HEK293 (cell line): ENCODE data around the gene OR56A3.

Experiments
- CTCF ChIA-PET: fragments of 350-600 bp; formaldehyde crosslinking; extraction: SDS; loops from one replicate; lab custom pipeline; 2021; ENCODE audit warnings: antibody characterized with exemption; lab: Yijun Ruan, JAX
- POLR2A ChIA-PET: fragments of 300-600 bp; formaldehyde crosslinking; extraction: SDS; loops from one replicate; lab custom pipeline; 2020; ENCODE audit warnings: antibody characterized with exemption, inconsistent platforms; lab: Yijun Ruan, JAX
- H3K27ac ChIP-seq: fragments of 200-500 bp; sonication (Bioruptor generic); 2 replicates; pipeline ENCODE4 v1.5.1; 2014; ENCODE audit warnings: low read depth, low read length, control low read depth, inconsistent platforms; ENCODE audit errors: extremely low read depth
- H3K36me3 ChIP-seq, 2 experiments: fragments of 200-500 bp in 1 of 2; sonication (Bioruptor generic) in 1 of 2; 1 replicate in 1 of 2; 2 replicates in 1 of 2; pipeline ENCODE4 v1.5.1; 2014 to 2017; ENCODE audit warnings: inconsistent platforms in 2 of 2, low read length in 2 of 2; ENCODE audit not compliant: control insufficient read depth in 2 of 2, insufficient read depth in 1 of 2
- H3K4me1 ChIP-seq: fragments of 200-500 bp; sonication (Bioruptor generic); 2 replicates; pipeline ENCODE4 v1.5.1; 2014; ENCODE audit warnings: mild to moderate bottlenecking, low read length, inconsistent platforms; ENCODE audit not compliant: control insufficient read depth, insufficient read depth
- H3K4me3 ChIP-seq: 2 replicates; pipeline ENCODE4 v1.5.1; 2011; ENCODE audit warnings: low read depth, mild to moderate bottlenecking, control low read depth, low read length, moderate library complexity
- H3K9me3 ChIP-seq: fragments of 200-500 bp; sonication (Bioruptor generic); 2 replicates; pipeline ENCODE4 v1.5.1; 2014; ENCODE audit warnings: low read depth, low read length, inconsistent platforms; ENCODE audit not compliant: control insufficient read depth, insufficient read depth
- ATF2 ChIP-seq: fragments of 450-650 bp; formaldehyde crosslinking; IDR thresholded peaks from 2 replicates; pipeline ENCODE4 v1.5.1; 2016; ENCODE audit warnings: missing biosample characterization, missing genetic modification characterization, low read depth
- BCL11A ChIP-seq: fragments of 450-650 bp; formaldehyde crosslinking; IDR thresholded peaks from 2 replicates; pipeline ENCODE4 v1.5.1; 2016; ENCODE audit warnings: low read depth, missing biosample characterization, missing genetic modification characterization
- HIC1 ChIP-seq: fragments of 450-650 bp; formaldehyde crosslinking; IDR thresholded peaks from 2 replicates; pipeline ENCODE4 v1.5.1; 2016; ENCODE audit warnings: missing biosample characterization, missing genetic modification characterization
- INSM2 ChIP-seq: fragments of 450-650 bp; formaldehyde crosslinking; IDR thresholded peaks from 2 replicates; pipeline ENCODE4 v1.5.1; 2016; ENCODE audit warnings: missing biosample characterization, missing genetic modification characterization
- KLF17 ChIP-seq: fragments of 450-650 bp; formaldehyde crosslinking; IDR thresholded peaks from 2 replicates; pipeline ENCODE4 v1.5.1; 2016; ENCODE audit warnings: missing biosample characterization, missing genetic modification characterization
- PRDM1 ChIP-seq: fragments of 450-650 bp; formaldehyde crosslinking; IDR thresholded peaks from 2 replicates; pipeline ENCODE4; 2016; ENCODE audit warnings: missing biosample characterization, missing genetic modification characterization
- SP3 ChIP-seq: fragments of 450-650 bp; formaldehyde crosslinking; IDR thresholded peaks from 2 replicates; pipeline ENCODE4 v1.5.1; 2016; ENCODE audit warnings: missing biosample characterization, missing genetic modification characterization
- TCF7L2 ChIP-seq: IDR thresholded peaks from 2 replicates; pipeline ENCODE4 v1.6.1; 2011; ENCODE audit warnings: low read depth, mild to moderate bottlenecking, inconsistent platforms, low read length, moderate library complexity, borderline replicate concordance
- TRIM28 ChIP-seq: IDR thresholded peaks from 2 replicates; pipeline ENCODE4 v1.6.1; 2011; ENCODE audit warnings: low read length, control low read depth, borderline replicate concordance
- ZBTB17 ChIP-seq: fragments of 450-650 bp; formaldehyde crosslinking; IDR thresholded peaks from 2 replicates; pipeline ENCODE4 v1.5.1; 2016; ENCODE audit warnings: missing biosample characterization, missing genetic modification characterization
- ZBTB7A ChIP-seq: fragments of 450-650 bp; formaldehyde crosslinking; IDR thresholded peaks from 2 replicates; pipeline ENCODE4 v1.5.1; 2016; ENCODE audit warnings: low read depth, missing biosample characterization, missing genetic modification characterization
- ZNF121 ChIP-seq: fragments of 450-650 bp; formaldehyde crosslinking; IDR thresholded peaks from 2 replicates; pipeline ENCODE4 v1.5.1; 2016; ENCODE audit warnings: missing biosample characterization, missing genetic modification characterization
- ZNF133 ChIP-seq: fragments of 450-650 bp; formaldehyde crosslinking; IDR thresholded peaks from 2 replicates; pipeline ENCODE4 v1.5.1; 2016; ENCODE audit warnings: missing biosample characterization, missing genetic modification characterization
- ZNF140 ChIP-seq: fragments of 450-650 bp; formaldehyde crosslinking; IDR thresholded peaks from 2 replicates; pipeline ENCODE4 v1.5.1; 2016; ENCODE audit warnings: missing biosample characterization, missing genetic modification characterization
- ZNF280D ChIP-seq: fragments of 450-650 bp; formaldehyde crosslinking; IDR thresholded peaks from 2 replicates; pipeline ENCODE4 v1.5.1; 2016; ENCODE audit warnings: missing biosample characterization, missing genetic modification characterization
- ZNF362 ChIP-seq: fragments of 450-650 bp; formaldehyde crosslinking; IDR thresholded peaks from 2 replicates; pipeline ENCODE4 v1.5.1; 2016; ENCODE audit warnings: missing biosample characterization, missing genetic modification characterization
- ZNF571 ChIP-seq: fragments of 450-650 bp; formaldehyde crosslinking; IDR thresholded peaks from 2 replicates; pipeline ENCODE4 v1.5.0; 2017; ENCODE audit warnings: missing biosample characterization, missing genetic modification characterization
- ZNF623 ChIP-seq: fragments of 450-650 bp; formaldehyde crosslinking; IDR thresholded peaks from 2 replicates; pipeline ENCODE4 v1.5.1; 2016; ENCODE audit warnings: missing biosample characterization, missing genetic modification characterization
- ZNF645 ChIP-seq: fragments of 450-650 bp; formaldehyde crosslinking; IDR thresholded peaks from 2 replicates; pipeline ENCODE4; 2016; ENCODE audit warnings: missing biosample characterization, missing genetic modification characterization
- ZNF704 ChIP-seq: fragments of 450-650 bp; formaldehyde crosslinking; IDR thresholded peaks from 2 replicates; pipeline ENCODE4 v1.5.1; 2016; ENCODE audit warnings: missing biosample characterization, missing genetic modification characterization
- ZNF747 ChIP-seq: fragments of 450-650 bp; formaldehyde crosslinking; IDR thresholded peaks from 2 replicates; pipeline ENCODE4 v1.5.1; 2016; ENCODE audit warnings: missing biosample characterization, missing genetic modification characterization
- ZNF792 ChIP-seq: fragments of 450-650 bp; formaldehyde crosslinking; IDR thresholded peaks from 2 replicates; pipeline ENCODE4 v1.5.1; 2016; ENCODE audit warnings: missing biosample characterization, missing genetic modification characterization

Gene OR56A3

GRCh38 chr11:5992150-5992549 lies 50.1 kb downstream of the OR56A3 start:
- TF ChIP-seq ZBTB7A (no peak), ZNF133 (tag by site-specific recombination) (no peak), SP3 (tag by site-specific recombination) (no peak), PRDM1 (tag by site-specific recombination) (no peak), TRIM28 (no peak), ZNF747 (tag by site-specific recombination) (no peak), KLF17 (no peak), HIC1 (tag by site-specific recombination) (no peak), ZNF362 (tag by site-specific recombination) (no peak)
- POLR2A ChIA-PET = no interaction called here

GRCh38 chr11:5992604-5993251 lies 50.7 kb downstream of the OR56A3 start:
- no peak overlapping the region for H3K27ac ChIP-seq
- H3K9me3 ChIP-seq = no peaks in the 10 kb centered on the region
- no peak overlapping the region for H3K4me3 ChIP-seq
- no peaks in the 10 kb centered on the region for H3K36me3 ChIP-seq
- POLR2A ChIA-PET = no interaction called here
- CTCF ChIA-PET = interaction anchor here (0.6 to 2.5 kb wide), 11 partner anchors 8 to 370 kb away, joined by 3 to 18 read pairs (median 3); no protein-coding TSS in a partner anchor
- H3K4me1 ChIP-seq = no peaks in the 10 kb centered on the region
- TF ChIP-seq ZNF121 (tag by site-specific recombination) (no peak), ZBTB17 (no peak), TCF7L2 (no peak), ZNF571 (tag by site-specific recombination) (no peak), BCL11A (tag by site-specific recombination) (no peak), ZNF623 (tag by site-specific recombination) (no peak), ATF2 (tag by site-specific recombination) (no peak), ZNF645 (no peak), ZNF280D (no peak), ZNF140 (tag by site-specific recombination) (no peak), INSM2 (tag by site-specific recombination) (no peak), ZNF792 (tag by site-specific recombination) (no peak), ZNF704 (tag by site-specific recombination) (no peak)

More at GRCh38 chr11:5992150-5992549, 50.1 kb downstream of the OR56A3 start:
- H3K4me1 ChIP-seq = no peaks in the 10 kb centered on the region
- H3K27ac ChIP-seq = no peak overlapping the region
- CTCF ChIA-PET = interaction anchor here (0.6 to 2.5 kb wide), 13 partner anchors 8 to 949 kb away, joined by 3 to 18 read pairs (median 3); no protein-coding TSS in a partner anchor
- no peaks in the 10 kb centered on the region for H3K9me3 ChIP-seq
- H3K4me3 ChIP-seq = no peak overlapping the region
- H3K36me3 ChIP-seq = no peaks in the 10 kb centered on the region
